MCF 10A (cell line): ENCODE measurements around the gene TCF12. TPM values are rescaled to one million over a fixed set of nuclear protein-coding genes. Genes with fewer than 3 reads are reported as not detected.

Experiments used
- BruUV-seq: library from RNA; stranded (reverse); fragments of 400-500 nt; replicated peaks from 2 replicates; lab custom pipeline; 2021; lab: Mats Ljungman, UMichigan
- CTCF ChIA-PET: fragments of 300-600 bp; sonication (Branson Sonifier 250); formaldehyde crosslinking; extraction: SDS; loops from one replicate; lab custom pipeline; 2021; ENCODE audit warnings: antibody characterized with exemption, inconsistent platforms; lab: Yijun Ruan, JAX
- POLR2A ChIA-PET: fragments of 300-600, 350-650 bp; sonication (Branson Sonifier 250); formaldehyde crosslinking; extraction: SDS; loops from one replicate; lab custom pipeline; 2020; ENCODE audit warnings: antibody characterized with exemption, inconsistent platforms; lab: Yijun Ruan, JAX
- DNase-seq: peaks from one replicate; pipeline ENCODE4 v3.0.0-alpha.2; 2018; ENCODE audit not compliant: unreplicated experiment
- H3K27ac Mint-ChIP-seq: one replicate; pipeline ENCODE4 v1.8.0; 2022; ENCODE audit warnings: mild to moderate bottlenecking, low read depth, mixed read lengths; ENCODE audit not compliant: unreplicated experiment
- H3K27me3 Mint-ChIP-seq: one replicate; pipeline ENCODE4 v1.8.0; 2022; ENCODE audit warnings: mixed read lengths; ENCODE audit not compliant: insufficient read depth, unreplicated experiment
- H3K36me3 Mint-ChIP-seq: one replicate; pipeline ENCODE4 v1.8.0; 2022; ENCODE audit warnings: mild to moderate bottlenecking, moderate library complexity, mixed read lengths; ENCODE audit not compliant: insufficient read depth, unreplicated experiment
- H3K4me1 Mint-ChIP-seq: one replicate; pipeline ENCODE4 v1.8.0; 2022; ENCODE audit warnings: mixed read lengths; ENCODE audit not compliant: insufficient read depth, unreplicated experiment
- H3K4me3 Mint-ChIP-seq: one replicate; pipeline ENCODE4 v1.8.0; 2022; ENCODE audit warnings: mild to moderate bottlenecking, moderate library complexity, mixed read lengths; ENCODE audit not compliant: unreplicated experiment
- H3K9me3 Mint-ChIP-seq: one replicate; pipeline ENCODE4 v1.8.0; 2022; ENCODE audit warnings: mixed read lengths; ENCODE audit not compliant: unreplicated experiment
- CTCF ChIP-seq: fragments of 200-600 bp; IDR thresholded peaks from one replicate; pipeline ENCODE4 v1.8.0; 2022; ENCODE audit warnings: antibody characterized with exemption, mild to moderate bottlenecking; ENCODE audit not compliant: unreplicated experiment
- intact Hi-C: fragments of 100-400 bp; cut with micrococcal nuclease; formaldehyde crosslinking; loops from 2 replicates; pipeline ENCODE4 v1.14.1; 2022
- total RNA-seq: library from RNA; stranded (reverse); gene quantifications from 2 replicates; pipeline ENCODE4 v1.2.3, GENCODE V29; 2022

Gene TCF12
- total RNA-seq, 1 experiment from 2014 or later: 140 TPM

- TF ChIP-seq CTCF: no peak
- peaks cover 6% of the 10 kb centered on the region for H3K36me3 Mint-ChIP-seq
- BruUV-seq: no TSS peak
- no peak overlapping the region for H3K27ac Mint-ChIP-seq
- ChIA-PET POLR2A (no interaction called here), CTCF (interaction anchor here (1.0 to 1.3 kb wide), 3 partner anchors 10 to 289 kb away, joined by 3 read pairs; no protein-coding TSS in a partner anchor)
- intact Hi-C loops: no loop called here
- no peak overlapping the region for H3K4me3 Mint-ChIP-seq
- H3K9me3 Mint-ChIP-seq: no peaks in the 10 kb centered on the region
- peaks cover 4% of the 10 kb centered on the region for H3K4me1 Mint-ChIP-seq
- DNase-seq: no peak
- no peaks in the 10 kb centered on the region for H3K27me3 Mint-ChIP-seq
Measured at GRCh38 chr15:57322602-57323250, 404.3 kb downstream of the TCF12 start.

- Mint-ChIP-seq H3K27me3 (peaks cover 6% of the 10 kb centered on the region), H3K4me1 (peaks cover 4% of the 10 kb centered on the region), H3K4me3 (no peak overlapping the region), H3K27ac (no peak overlapping the region), H3K36me3 (peaks cover 6% of the 10 kb centered on the region), H3K9me3 (no peaks in the 10 kb centered on the region)
- no TSS peak for BruUV-seq
- ChIA-PET CTCF (interaction anchor here (1.0 to 1.2 kb wide), 2 partner anchors 10 to 288 kb away, joined by 3 read pairs; no protein-coding TSS in a partner anchor), POLR2A (no interaction called here)
- no peak for DNase-seq
- TF ChIP-seq CTCF: no peak
- intact Hi-C loops: no loop called here
Measured at GRCh38 chr15:57323299-57323805, 404.9 kb downstream of the TCF12 start.

- Mint-ChIP-seq H3K4me1 (peaks cover 4% of the 10 kb centered on the region), H3K36me3 (peaks cover 6% of the 10 kb centered on the region), H3K9me3 (no peaks in the 10 kb centered on the region), H3K27me3 (peaks cover 12% of the 10 kb centered on the region), H3K4me3 (no peak overlapping the region), H3K27ac (no peak overlapping the region)
- BruUV-seq: no TSS peak
- TF ChIP-seq CTCF: no peak
- intact Hi-C loops: no loop called here
- ChIA-PET CTCF (interaction anchor here (0.6 to 1.2 kb wide), 3 partner anchors 11 to 1076 kb away, joined by 3 to 5 read pairs (median 3); no protein-coding TSS in a partner anchor), POLR2A (no interaction called here)
- DNase-seq: peak; percentile 71
Measured at GRCh38 chr15:57323806-57324589, 405.6 kb downstream of the TCF12 start.

- peaks cover 4% of the 10 kb centered on the region for H3K4me1 Mint-ChIP-seq
- BruUV-seq: no TSS peak
- peaks cover 18% of the 10 kb centered on the region for H3K27me3 Mint-ChIP-seq
- intact Hi-C loops: no loop called here
- ChIA-PET CTCF (interaction anchor here (0.6 to 1.2 kb wide), 3 partner anchors 17 to 1077 kb away, joined by 3 to 5 read pairs (median 4); no protein-coding TSS in a partner anchor), POLR2A (no interaction called here)
- H3K36me3 Mint-ChIP-seq: peaks cover 6% of the 10 kb centered on the region
- no peaks in the 10 kb centered on the region for H3K9me3 Mint-ChIP-seq
- no peak overlapping the region for H3K27ac Mint-ChIP-seq
- no peak overlapping the region for H3K4me3 Mint-ChIP-seq
- no peak for DNase-seq
- no peak for TF ChIP-seq CTCF
Measured at GRCh38 chr15:57324590-57324890, 406.1 kb downstream of the TCF12 start.
